ENCODE measurements around the gene BRD7.

DNA sequence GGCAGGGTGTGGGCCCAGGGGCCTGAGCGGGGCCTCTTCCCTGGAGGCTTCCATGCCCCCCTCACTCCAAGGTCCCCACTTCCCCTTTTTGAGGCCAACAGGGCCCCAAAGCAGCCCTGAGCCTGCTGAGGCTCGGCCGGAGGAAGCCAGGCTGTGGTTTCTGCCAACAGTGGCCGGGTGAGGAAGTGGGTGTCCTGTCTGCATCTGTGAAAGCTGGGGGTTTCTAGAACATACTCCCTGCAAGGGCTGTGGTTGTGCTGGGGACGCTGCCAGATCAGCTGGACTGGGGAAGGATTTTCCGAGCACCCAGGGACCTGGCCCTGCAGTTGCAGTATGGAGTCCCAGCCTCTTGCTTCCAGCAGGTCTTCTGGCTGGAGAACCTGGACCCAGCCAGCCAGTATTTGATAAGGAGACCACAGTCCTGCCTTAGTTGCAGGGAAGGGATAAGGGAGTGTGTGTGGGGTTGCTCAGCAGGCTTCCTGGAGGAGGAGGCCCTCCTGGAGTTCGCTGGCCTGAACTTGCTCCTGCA lies 86.7 kb downstream of the BRD7 start:
- TF ChIP-seq IRF4 (IDR thresholded peaks at IDR 0.05; ENCODE audit: low read depth, low read length) (peak; percentile 92), EZH2 (IDR thresholded peaks at IDR 0.05; ENCODE audit: borderline replicate concordance, control insufficient read depth, low read depth, low read length) (no peak), MTA2 (IDR thresholded peaks at IDR 0.05; ENCODE audit: low read depth) (peak; percentile 92), BHLHE40 (IDR thresholded peaks at IDR 0.05; ENCODE audit: borderline replicate concordance in 1 of 2, low read depth in 2 of 2, low read length in 1 of 2) (peak; percentile 72 to 80; a peak in 3 of 4 replicates), TAF1 (IDR thresholded peaks at IDR 0.05; ENCODE audit: borderline replicate concordance, low read depth, low read length) (no peak)
- TF ChIP-seq, protein P1, sequence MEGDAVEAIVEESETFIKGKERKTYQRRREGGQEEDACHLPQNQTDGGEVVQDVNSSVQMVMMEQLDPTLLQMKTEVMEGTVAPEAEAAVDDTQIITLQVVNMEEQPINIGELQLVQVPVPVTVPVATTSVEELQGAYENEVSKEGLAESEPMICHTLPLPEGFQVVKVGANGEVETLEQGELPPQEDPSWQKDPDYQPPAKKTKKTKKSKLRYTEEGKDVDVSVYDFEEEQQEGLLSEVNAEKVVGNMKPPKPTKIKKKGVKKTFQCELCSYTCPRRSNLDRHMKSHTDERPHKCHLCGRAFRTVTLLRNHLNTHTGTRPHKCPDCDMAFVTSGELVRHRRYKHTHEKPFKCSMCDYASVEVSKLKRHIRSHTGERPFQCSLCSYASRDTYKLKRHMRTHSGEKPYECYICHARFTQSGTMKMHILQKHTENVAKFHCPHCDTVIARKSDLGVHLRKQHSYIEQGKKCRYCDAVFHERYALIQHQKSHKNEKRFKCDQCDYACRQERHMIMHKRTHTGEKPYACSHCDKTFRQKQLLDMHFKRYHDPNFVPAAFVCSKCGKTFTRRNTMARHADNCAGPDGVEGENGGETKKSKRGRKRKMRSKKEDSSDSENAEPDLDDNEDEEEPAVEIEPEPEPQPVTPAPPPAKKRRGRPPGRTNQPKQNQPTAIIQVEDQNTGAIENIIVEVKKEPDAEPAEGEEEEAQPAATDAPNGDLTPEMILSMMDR (IDR thresholded peaks at IDR 0.05 in 2 of 3, conservative IDR thresholded peaks at IDR 0.05 in 1 of 3; ENCODE audit: control insufficient read depth in 2 of 3, extremely low read depth in 1 of 3, insufficient read depth in 1 of 3, low read depth in 3 of 3, low read length in 3 of 3), result no peak
- TF ChIP-seq, protein P2, sequence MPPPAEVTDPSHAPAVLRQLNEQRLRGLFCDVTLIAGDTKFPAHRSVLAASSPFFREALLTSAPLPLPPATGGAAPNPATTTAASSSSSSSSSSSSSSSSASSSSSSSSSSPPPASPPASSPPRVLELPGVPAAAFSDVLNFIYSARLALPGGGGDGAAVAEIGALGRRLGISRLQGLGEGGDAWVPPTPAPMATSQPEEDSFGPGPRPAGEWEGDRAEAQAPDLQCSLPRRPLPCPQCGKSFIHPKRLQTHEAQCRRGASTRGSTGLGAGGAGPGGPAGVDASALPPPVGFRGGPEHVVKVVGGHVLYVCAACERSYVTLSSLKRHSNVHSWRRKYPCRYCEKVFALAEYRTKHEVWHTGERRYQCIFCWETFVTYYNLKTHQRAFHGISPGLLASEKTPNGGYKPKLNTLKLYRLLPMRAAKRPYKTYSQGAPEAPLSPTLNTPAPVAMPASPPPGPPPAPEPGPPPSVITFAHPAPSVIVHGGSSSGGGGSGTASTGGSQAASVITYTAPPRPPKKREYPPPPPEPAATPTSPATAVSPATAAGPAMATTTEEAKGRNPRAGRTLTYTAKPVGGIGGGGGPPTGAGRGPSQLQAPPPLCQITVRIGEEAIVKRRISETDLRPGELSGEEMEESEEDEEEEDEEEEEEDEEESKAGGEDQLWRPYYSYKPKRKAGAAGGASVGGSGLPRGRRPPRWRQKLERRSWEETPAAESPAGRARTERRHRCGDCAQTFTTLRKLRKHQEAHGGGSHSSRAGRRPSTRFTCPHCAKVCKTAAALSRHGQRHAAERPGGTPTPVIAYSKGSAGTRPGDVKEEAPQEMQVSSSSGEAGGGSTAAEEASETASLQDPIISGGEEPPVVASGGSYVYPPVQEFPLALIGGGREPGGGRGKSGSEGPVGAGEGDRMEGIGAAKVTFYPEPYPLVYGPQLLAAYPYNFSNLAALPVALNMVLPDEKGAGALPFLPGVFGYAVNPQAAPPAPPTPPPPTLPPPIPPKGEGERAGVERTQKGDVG (CRISPR knock-in tag; IDR thresholded peaks at IDR 0.05), result no peak

Data from GM12878 (cell line).